GM23248 (cell line): ENCODE data around the gene TBC1D22A.

Experiments
- EZH2 ChIP-seq: fragments of 200-600 bp; sonication (generic); IDR thresholded peaks from 2 replicates; pipeline ENCODE4 v1.6.1; 2018; ENCODE audit warnings: antibody characterized with exemption, mild to moderate bottlenecking; ENCODE audit not compliant: insufficient read depth, poor library complexity, severe bottlenecking
- EZH2phosphoT487 ChIP-seq: fragments of 200-600 bp; sonication (generic); IDR thresholded peaks from 2 replicates; pipeline ENCODE4 v1.6.1; 2018; ENCODE audit warnings: antibody characterized with exemption, moderate library complexity, mild to moderate bottlenecking, low read depth; ENCODE audit not compliant: insufficient read depth

- TF ChIP-seq EZH2phosphoT487 = no peak
- no peak for TF ChIP-seq EZH2
Observed at GRCh38 chr22:47208630-47209029, 446.2 kb downstream of the TBC1D22A start.
